ENCODE measurements around the gene SEC61B.

DNA sequence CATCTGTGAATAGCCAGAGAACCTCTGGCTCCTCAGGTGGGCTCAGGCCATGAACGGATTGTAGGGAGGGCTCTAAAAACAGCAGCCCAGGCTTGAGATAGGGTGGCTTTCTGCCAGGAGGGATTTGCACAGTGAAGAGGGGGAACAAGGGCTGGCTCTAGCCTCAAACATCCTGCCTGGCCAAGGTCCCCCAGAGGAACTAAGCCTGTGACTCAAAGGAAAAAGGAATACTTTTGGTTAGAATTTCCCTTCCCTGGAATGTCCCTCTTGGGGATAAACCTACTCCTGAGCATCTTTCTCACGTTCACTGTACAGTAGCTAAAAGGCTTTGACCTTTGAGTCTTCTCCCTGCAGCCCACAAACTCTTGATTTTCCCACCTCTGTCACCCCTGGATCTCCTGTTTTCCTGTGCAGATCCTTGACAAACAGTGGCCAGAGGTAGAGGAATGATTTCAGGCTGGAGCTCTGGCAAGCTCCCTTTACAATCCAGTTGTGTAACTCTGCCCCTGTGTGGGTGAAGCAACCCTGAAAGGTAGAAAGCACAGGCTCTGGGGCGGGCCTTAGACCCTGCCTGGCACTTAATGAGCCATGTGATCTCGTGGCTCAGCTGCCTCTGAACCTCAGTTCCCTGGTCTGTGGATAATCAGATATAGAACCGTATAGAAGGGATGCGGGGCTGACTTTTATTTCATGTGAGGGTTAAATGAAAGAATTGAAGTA is 17.4 kb downstream of the SEC61B start:
- TF ChIP-seq POLR2A (IDR thresholded peaks at IDR 0.05; ENCODE audit: borderline replicate concordance, extremely low read depth, insufficient read depth, insufficient read length) = no peak
- TF ChIP-seq SIN3A (IDR thresholded peaks at IDR 0.05; ENCODE audit: low read depth) = no peak
- TF ChIP-seq, protein P1, sequence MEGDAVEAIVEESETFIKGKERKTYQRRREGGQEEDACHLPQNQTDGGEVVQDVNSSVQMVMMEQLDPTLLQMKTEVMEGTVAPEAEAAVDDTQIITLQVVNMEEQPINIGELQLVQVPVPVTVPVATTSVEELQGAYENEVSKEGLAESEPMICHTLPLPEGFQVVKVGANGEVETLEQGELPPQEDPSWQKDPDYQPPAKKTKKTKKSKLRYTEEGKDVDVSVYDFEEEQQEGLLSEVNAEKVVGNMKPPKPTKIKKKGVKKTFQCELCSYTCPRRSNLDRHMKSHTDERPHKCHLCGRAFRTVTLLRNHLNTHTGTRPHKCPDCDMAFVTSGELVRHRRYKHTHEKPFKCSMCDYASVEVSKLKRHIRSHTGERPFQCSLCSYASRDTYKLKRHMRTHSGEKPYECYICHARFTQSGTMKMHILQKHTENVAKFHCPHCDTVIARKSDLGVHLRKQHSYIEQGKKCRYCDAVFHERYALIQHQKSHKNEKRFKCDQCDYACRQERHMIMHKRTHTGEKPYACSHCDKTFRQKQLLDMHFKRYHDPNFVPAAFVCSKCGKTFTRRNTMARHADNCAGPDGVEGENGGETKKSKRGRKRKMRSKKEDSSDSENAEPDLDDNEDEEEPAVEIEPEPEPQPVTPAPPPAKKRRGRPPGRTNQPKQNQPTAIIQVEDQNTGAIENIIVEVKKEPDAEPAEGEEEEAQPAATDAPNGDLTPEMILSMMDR (IDR thresholded peaks at IDR 0.05 in 2 of 3, conservative IDR thresholded peaks at IDR 0.05 in 1 of 3; ENCODE audit: borderline replicate concordance in 1 of 3, insufficient read depth in 1 of 3, low read depth in 2 of 3, low read length in 2 of 3) = no peak
- TF ChIP-seq, protein P2, sequence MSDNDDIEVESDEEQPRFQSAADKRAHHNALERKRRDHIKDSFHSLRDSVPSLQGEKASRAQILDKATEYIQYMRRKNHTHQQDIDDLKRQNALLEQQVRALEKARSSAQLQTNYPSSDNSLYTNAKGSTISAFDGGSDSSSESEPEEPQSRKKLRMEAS (IDR thresholded peaks at IDR 0.05) = no peak
- TF ChIP-seq JUND (IDR thresholded peaks at IDR 0.05) = no peak
- no peak for TF ChIP-seq POLR2AphosphoS5 (IDR thresholded peaks at IDR 0.05; ENCODE audit: low read depth, low read length)
- no peak for TF ChIP-seq EZH2phosphoT487 (IDR thresholded peaks at IDR 0.05; ENCODE audit: borderline replicate concordance)
- no peak for TF ChIP-seq ATF3 (IDR thresholded peaks at IDR 0.05)
